SJCRH30 (cell line): ENCODE results near the gene MUSTN1. TPM values are rescaled to one million over a fixed set of nuclear protein-coding genes. Genes with fewer than 3 reads are reported as not detected.
A peak's percentile ranks its signal among the peaks of the same experiment; 100 is the strongest.

Experiments used
- DNase-seq, 2 experiments: peaks; one replicate each; pipeline ENCODE4 v3.0.0-alpha.2; 2015 to 2020
- H3K27ac ChIP-seq: fragments of 250-450 bp; sonication (Bioruptor Pico); 2 replicates; pipeline ENCODE4 v1.5.1; 2020; ENCODE audit warnings: mild to moderate bottlenecking, moderate library complexity
- H3K27me3 ChIP-seq: fragments of 250-450 bp; sonication (Bioruptor Pico); 2 replicates; pipeline ENCODE4 v1.5.1; 2020; ENCODE audit warnings: mild to moderate bottlenecking, moderate library complexity
- H3K36me3 ChIP-seq: fragments of 250-450 bp; sonication (Bioruptor Pico); 2 replicates; pipeline ENCODE4 v1.5.1; 2020; ENCODE audit warnings: mild to moderate bottlenecking, moderate library complexity
- H3K4me1 ChIP-seq: fragments of 250-450 bp; sonication (Bioruptor Pico); 2 replicates; pipeline ENCODE4 v1.5.1; 2020; ENCODE audit warnings: mild to moderate bottlenecking, moderate library complexity
- H3K4me3 ChIP-seq: fragments of 250-450 bp; sonication (Bioruptor Pico); 2 replicates; pipeline ENCODE4 v1.5.1; 2020; ENCODE audit warnings: mild to moderate bottlenecking, moderate library complexity
- H3K9me3 ChIP-seq: fragments of 250-450 bp; sonication (Bioruptor Pico); replicated peaks from 2 replicates; pipeline ENCODE4 v1.5.1; 2020; ENCODE audit warnings: mild to moderate bottlenecking, moderate library complexity
- total RNA-seq: library from RNA; depleted of rRNA; stranded (reverse); fragments of >200 nt; shearing (Covaris generic); gene quantifications from 2 replicates; pipeline ENCODE4 v1.2.3, GENCODE V29; 2014; rRNA removed

Gene MUSTN1
- total RNA-seq, result 35.7 and 38.6 TPM in 2 replicates

- peaks cover 38% of the 10 kb centered on the region for H3K4me1 ChIP-seq
- H3K27ac ChIP-seq, result peak within 1 kb of the TSS; percentile 89
- H3K9me3 ChIP-seq, result no peaks in the 10 kb centered on the region
- no peaks in the 10 kb centered on the region for H3K36me3 ChIP-seq
- no peaks in the 10 kb centered on the region for H3K27me3 ChIP-seq
- DNase-seq, result peak; percentile 90 to 91
- H3K4me3 ChIP-seq, result peak within 1 kb of the TSS; percentile 60
Observed at GRCh38 chr3:52834871-52835501, at the start of gene MUSTN1. Gene MUSTN1, minus strand, starts transcription at chr3:52835019. Its CDS starts 71 bp downstream, at chr3:52834948.

- no peaks in the 10 kb centered on the region for H3K4me1 ChIP-seq
- H3K4me3 ChIP-seq, result no peak overlapping the region
- no peaks in the 10 kb centered on the region for H3K9me3 ChIP-seq
- H3K27ac ChIP-seq, result no peak overlapping the region
- H3K36me3 ChIP-seq, result no peaks in the 10 kb centered on the region
- H3K27me3 ChIP-seq, result no peaks in the 10 kb centered on the region
- no peak for DNase-seq
Observed at GRCh38 chr3:52882377-52882776, 47.6 kb upstream of the MUSTN1 start.

- Histone ChIP-seq H3K4me3 (no peak overlapping the region), H3K27ac (no peak overlapping the region), H3K27me3 (no peaks in the 10 kb centered on the region), H3K9me3 (no peaks in the 10 kb centered on the region), H3K4me1 (no peaks in the 10 kb centered on the region), H3K36me3 (no peaks in the 10 kb centered on the region)
- DNase-seq, result no peak
Observed at GRCh38 chr3:52881871-52882270, 47.1 kb upstream of the MUSTN1 start.

GRCh38 chr3:52880474-52880873 lies 45.7 kb upstream of the MUSTN1 start:
- Histone ChIP-seq H3K36me3 (no peaks in the 10 kb centered on the region), H3K9me3 (no peaks in the 10 kb centered on the region), H3K4me3 (no peak overlapping the region), H3K27ac (no peak overlapping the region), H3K27me3 (no peaks in the 10 kb centered on the region), H3K4me1 (no peaks in the 10 kb centered on the region)
- DNase-seq, result no peak

- no peak for DNase-seq
- H3K27ac ChIP-seq, result no peak overlapping the region
- H3K9me3 ChIP-seq, result no peaks in the 10 kb centered on the region
Observed at GRCh38 chr3:52880047-52880446, 45.2 kb upstream of the MUSTN1 start.

GRCh38 chr3:52879581-52879980 lies 44.8 kb upstream of the MUSTN1 start:
- Histone ChIP-seq H3K4me1 (no peaks in the 10 kb centered on the region), H3K27me3 (no peaks in the 10 kb centered on the region), H3K9me3 (no peaks in the 10 kb centered on the region), H3K4me3 (no peak overlapping the region), H3K27ac (no peak overlapping the region), H3K36me3 (no peaks in the 10 kb centered on the region)
- DNase-seq, result no peak

More at GRCh38 chr3:52880047-52880446, 45.2 kb upstream of the MUSTN1 start:
- no peak overlapping the region for H3K4me3 ChIP-seq
- no peaks in the 10 kb centered on the region for H3K36me3 ChIP-seq
- H3K27me3 ChIP-seq, result no peaks in the 10 kb centered on the region
- H3K4me1 ChIP-seq, result no peaks in the 10 kb centered on the region

- Histone ChIP-seq H3K4me3 (no peak overlapping the region), H3K9me3 (no peaks in the 10 kb centered on the region), H3K27me3 (no peaks in the 10 kb centered on the region), H3K36me3 (no peaks in the 10 kb centered on the region), H3K4me1 (no peaks in the 10 kb centered on the region), H3K27ac (no peak overlapping the region)
- no peak for DNase-seq
Observed at GRCh38 chr3:52879090-52879489, 44.3 kb upstream of the MUSTN1 start.

- Histone ChIP-seq H3K36me3 (no peaks in the 10 kb centered on the region), H3K4me1 (no peaks in the 10 kb centered on the region), H3K27me3 (no peaks in the 10 kb centered on the region), H3K9me3 (no peaks in the 10 kb centered on the region), H3K27ac (no peak overlapping the region), H3K4me3 (no peak overlapping the region)
- no peak for DNase-seq
Observed at GRCh38 chr3:52877085-52877484, 42.3 kb upstream of the MUSTN1 start.

GRCh38 chr3:52874864-52875587 lies 40.2 kb upstream of the MUSTN1 start:
- no peaks in the 10 kb centered on the region for H3K36me3 ChIP-seq
- no peaks in the 10 kb centered on the region for H3K9me3 ChIP-seq
- no peak overlapping the region for H3K4me3 ChIP-seq
- no peak for DNase-seq
- H3K27ac ChIP-seq, result no peak overlapping the region
- H3K27me3 ChIP-seq, result no peaks in the 10 kb centered on the region
- H3K4me1 ChIP-seq, result no peaks in the 10 kb centered on the region

GRCh38 chr3:52874160-52874701 lies 39.4 kb upstream of the MUSTN1 start:
- Histone ChIP-seq H3K4me1 (no peaks in the 10 kb centered on the region), H3K27me3 (no peaks in the 10 kb centered on the region), H3K27ac (no peak overlapping the region), H3K36me3 (no peaks in the 10 kb centered on the region), H3K9me3 (no peaks in the 10 kb centered on the region), H3K4me3 (no peak overlapping the region)
- no peak for DNase-seq

- H3K27ac ChIP-seq, result no peak overlapping the region
- H3K9me3 ChIP-seq, result no peaks in the 10 kb centered on the region
- no peak for DNase-seq
- no peaks in the 10 kb centered on the region for H3K27me3 ChIP-seq
- H3K4me3 ChIP-seq, result no peak overlapping the region
- no peaks in the 10 kb centered on the region for H3K36me3 ChIP-seq
- H3K4me1 ChIP-seq, result no peaks in the 10 kb centered on the region
Observed at GRCh38 chr3:52873433-52874159, 38.8 kb upstream of the MUSTN1 start.

GRCh38 chr3:52872245-52872644 lies 37.4 kb upstream of the MUSTN1 start:
- no peak for DNase-seq
- no peaks in the 10 kb centered on the region for H3K27me3 ChIP-seq
- H3K27ac ChIP-seq, result no peak overlapping the region
- H3K9me3 ChIP-seq, result no peaks in the 10 kb centered on the region
- no peak overlapping the region for H3K4me3 ChIP-seq
- no peaks in the 10 kb centered on the region for H3K36me3 ChIP-seq
- no peaks in the 10 kb centered on the region for H3K4me1 ChIP-seq

GRCh38 chr3:52871761-52872160 lies 36.9 kb upstream of the MUSTN1 start:
- no peaks in the 10 kb centered on the region for H3K36me3 ChIP-seq
- H3K27me3 ChIP-seq, result no peaks in the 10 kb centered on the region
- H3K4me3 ChIP-seq, result no peak overlapping the region
- no peaks in the 10 kb centered on the region for H3K4me1 ChIP-seq
- no peak for DNase-seq
- H3K9me3 ChIP-seq, result no peaks in the 10 kb centered on the region
- H3K27ac ChIP-seq, result no peak overlapping the region

GRCh38 chr3:52870471-52870870 lies 35.7 kb upstream of the MUSTN1 start:
- Histone ChIP-seq H3K9me3 (no peaks in the 10 kb centered on the region), H3K4me1 (no peaks in the 10 kb centered on the region)

GRCh38 chr3:52866427-52866826 lies 31.6 kb upstream of the MUSTN1 start:
- Histone ChIP-seq H3K27ac (no peak overlapping the region), H3K4me3 (no peak overlapping the region), H3K4me1 (no peaks in the 10 kb centered on the region), H3K36me3 (no peaks in the 10 kb centered on the region), H3K9me3 (no peaks in the 10 kb centered on the region), H3K27me3 (no peaks in the 10 kb centered on the region)
- DNase-seq, result no peak

More at GRCh38 chr3:52870471-52870870, 35.7 kb upstream of the MUSTN1 start:
- no peak for DNase-seq
- Histone ChIP-seq H3K27me3 (no peaks in the 10 kb centered on the region), H3K4me3 (no peak overlapping the region), H3K36me3 (no peaks in the 10 kb centered on the region), H3K27ac (no peak overlapping the region)
